ENCODE measurements around the gene PRR29.
"Not testable (repeated sequence)": the region's sequence is repeated elsewhere in the genome, so short reads cannot be mapped to it uniquely, and the experiment has no call there.

The PRR29 gene

DNA sequence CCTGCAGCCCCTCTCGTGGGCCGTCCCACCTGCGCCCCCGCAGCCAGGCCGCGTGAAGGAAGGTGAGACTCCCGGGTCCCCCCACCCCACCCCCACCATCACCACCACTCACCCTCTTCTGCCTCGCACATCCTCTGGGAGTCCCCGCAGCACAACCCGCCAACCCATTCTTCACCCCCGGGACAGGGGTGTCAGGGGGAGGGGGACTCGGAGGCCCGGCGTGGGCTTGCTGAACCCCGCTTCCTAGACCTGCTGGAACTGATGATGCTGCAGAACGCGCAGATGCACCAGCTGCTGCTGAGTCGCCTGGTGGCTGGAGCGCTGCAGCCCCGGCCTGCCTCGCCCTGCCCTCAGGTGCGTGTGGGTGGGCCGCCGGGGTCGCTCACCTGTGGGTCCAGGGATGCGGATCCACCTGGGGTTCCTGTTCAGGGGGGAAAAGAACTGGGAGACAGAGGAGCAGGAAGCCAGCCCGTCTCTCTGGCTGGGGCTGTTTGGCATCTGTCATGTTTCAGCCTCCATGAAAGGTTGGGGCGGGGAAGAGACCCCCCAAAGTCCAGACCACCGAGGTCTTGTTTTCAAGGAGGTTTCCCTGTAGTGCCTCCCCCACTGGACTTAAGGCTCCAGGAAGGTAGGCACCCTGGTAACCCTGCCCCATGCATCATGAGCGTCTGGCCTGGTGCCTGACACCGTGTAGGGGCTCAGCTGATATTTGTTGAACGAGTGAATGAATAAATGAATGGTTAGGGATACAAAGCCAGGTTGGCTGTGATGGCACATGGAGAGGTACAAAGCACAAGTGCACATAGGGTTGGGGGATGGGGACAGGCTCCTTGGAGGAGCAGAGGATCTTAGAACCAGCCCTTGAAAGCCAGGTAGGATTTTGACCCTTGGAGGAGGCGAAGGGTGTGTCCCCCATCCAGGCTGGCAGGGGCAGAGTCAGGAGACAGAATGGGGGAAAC lies 849 bp downstream of the PRR29 start:
- DNase-seq, result no peak

DNA sequence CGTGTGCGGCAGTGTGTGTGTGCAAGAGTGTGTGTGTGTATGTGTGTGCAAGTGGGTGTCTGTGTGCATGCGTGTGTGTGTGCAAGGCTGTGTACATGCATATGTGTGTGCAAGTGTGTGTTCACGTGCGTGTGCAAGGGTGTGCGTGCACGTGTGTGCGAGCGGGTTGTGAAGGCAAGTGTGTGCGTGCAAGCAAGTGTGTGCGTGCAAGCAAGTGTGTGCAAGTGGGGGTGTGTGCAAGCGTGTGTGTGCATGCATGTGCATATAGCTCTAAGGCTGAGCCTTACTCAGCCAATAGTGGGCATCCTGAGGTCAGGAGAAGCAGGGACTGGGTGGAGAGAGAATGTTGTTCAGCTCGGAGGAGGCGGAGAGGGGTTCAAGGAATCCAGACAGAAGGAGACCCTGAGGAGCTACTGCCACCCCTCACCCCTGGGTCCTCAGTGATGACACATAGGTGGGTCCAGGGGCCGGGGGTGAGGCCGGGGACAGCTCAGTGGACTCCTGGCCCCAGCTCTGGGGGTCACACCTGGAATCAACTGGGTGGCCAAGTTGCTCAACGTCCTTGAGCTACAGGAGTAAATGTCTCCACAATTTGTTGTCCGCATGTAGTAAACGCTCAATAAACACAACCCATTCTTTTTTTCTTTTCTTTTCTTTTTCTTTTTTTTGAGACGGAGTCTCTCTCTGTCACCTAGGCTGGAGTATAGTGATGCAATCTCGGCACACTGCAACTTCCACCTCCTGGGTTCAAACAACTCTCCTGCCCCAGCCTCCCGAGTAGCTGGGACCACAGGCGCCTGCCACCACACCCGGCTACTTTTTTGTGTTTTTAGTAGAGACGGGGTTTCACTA lies 1.8 kb downstream of the PRR29 start:
- DNase-seq, result no peak

DNA sequence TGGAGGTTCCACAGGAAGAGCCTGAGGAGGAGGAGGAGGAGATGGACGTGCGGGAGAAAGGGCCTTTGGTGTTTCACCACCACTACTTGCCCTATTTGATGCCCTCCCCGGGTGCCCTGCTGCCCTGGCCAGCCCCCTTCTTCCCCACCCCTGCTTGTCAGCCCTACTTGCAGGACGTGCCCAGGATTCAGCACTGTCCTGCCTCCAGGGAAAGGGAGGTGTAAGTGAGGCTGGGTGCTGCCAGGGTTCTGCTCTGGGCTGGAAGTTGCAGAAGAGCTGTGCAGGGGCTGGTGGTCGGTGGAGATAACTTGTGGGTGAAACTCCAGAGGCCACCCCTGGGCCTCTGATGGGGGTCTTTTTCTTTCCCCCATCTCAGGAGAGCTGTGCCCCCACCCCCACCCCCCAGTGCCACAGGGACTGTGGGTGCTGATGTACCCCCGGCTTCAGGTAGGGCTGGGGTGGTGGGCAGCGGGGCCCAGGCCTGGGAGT lies 3.0 kb downstream of the PRR29 start:
- DNase-seq, result no peak

DNA sequence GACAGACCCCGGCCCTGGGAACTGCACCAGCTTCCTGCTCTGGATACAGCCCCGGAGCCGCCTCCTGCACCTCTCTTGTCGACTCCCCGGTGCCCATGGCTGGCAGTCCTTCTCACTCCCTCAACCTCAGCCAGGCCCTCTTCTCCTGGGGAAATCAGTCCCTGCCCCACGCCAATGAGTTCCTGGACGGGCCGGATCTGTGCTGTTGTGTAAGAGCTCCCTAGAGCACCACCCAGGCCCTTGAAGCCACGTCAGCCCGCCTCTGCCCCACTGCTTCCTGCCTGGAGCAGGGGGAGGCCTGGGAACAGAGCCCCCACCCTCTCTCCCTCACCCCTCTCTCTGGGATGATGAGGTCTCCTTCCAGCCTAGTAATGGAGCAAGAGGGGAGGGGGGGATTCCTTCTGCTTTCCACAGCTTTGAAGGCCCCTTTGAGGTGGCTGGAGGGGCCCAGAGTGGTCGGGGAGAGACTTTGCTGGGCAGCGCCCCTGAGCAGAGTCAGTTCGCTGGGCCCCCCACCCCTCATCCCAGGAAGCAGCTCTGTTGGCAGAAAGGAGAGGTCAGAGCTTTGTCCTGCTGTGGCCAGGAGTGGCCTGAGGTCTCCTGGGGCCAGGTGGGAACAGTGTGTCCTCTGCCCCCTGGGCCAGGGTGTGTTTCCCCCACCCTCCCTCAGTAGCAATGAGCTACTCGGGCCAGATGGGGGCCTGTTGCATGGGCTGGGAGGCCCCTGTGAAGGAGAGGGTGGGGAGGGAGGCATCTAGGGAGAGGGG lies 3.8 kb downstream of the PRR29 start:
- no peak for DNase-seq

DNA sequence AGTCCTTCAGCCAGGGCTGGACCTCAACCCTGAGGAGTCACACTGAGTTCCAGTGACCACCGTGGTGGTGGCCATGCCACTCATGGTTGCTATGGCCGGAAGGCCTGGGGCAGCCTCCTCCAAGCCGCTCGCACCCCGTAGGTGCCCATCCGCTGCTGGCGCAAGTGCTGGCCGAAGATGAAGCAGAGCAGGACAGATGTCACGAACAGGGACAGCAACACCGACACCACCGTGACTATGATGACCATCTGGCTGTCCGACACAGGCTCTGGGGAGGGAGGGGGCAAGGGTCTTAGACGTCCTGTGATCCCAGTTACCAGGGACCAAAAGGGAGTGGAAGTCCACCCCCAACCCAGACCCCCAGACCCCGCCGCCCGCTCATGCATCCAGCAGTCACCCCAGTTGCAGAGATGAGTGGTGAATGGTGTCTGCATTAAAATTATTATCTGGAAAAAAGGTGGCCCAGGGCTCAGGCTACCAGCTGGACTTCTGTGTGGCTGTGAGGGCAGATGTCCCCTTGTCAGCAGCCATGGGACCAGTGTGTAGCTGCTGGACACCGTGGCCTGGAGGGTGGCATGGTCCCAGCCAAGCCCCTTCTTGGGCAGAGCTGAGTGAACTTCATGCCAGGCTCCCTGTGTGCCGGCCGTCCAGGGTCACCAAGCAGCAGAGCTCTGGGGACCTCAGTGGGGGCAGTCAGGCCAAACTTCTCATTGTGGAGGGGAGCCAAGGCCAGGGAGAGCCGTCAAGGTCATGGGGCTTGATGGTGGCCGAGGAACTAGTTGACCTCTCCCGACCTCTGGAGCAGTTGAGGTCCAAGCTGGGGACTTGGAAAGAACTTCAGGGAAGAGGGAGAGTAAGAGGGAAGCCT lies 4.7 kb downstream of the PRR29 start:
- DNase-seq, result no peak

DNA sequence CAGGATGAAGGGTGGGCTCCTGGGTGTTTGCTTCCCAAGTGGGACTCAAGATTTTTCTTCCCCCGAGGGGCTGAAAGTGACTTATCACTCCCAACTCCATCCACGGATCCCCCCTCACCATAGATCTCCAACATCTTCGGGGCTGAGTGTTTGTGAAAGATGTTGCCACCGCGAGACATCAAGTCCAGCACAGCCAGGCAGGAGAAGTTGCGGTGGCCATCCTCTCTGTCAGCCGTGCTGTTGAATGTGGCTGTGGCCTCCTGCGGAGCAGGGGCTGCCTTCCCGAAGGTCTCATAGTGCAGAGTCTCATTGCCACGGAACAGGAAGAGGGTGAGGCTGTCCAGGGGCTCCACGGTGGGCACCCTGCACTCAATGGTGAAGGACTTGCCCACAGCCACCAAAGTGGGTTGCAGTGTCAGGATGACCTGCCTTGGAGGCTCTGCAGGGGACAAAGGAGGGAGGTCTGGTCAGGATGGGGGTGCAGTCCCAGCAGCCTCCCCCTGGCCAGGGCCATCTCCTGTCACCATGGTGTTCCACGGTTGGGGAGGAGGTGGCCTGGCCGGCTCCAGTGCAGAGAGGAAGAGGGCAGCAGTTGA lies 5.5 kb downstream of the PRR29 start:
- no peak for DNase-seq

DNA sequence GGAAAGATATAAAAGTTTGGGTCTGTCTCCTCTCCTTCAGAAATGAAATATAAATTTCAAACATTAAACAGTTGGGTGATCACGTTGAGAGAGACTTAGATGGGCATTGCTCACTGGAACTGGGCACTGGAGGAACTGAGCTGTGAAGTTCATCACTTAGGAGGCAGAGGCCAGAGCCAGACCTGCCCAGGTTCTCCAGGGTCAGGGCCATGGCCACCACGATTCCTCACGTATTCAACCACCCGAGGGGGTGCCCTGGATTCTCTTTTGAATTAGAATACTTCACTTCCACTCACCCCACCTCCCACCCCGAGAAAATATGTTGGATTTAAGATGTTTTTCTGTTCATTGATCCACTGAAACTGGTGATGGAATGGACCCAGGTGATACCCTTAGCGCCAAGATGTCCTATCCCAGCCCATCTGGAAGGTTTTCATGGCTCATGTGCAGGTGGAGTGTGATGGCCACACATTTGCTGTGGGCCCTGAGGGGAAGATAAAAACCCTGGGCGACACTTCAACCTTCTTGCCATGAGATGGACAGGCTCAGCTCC lies 6.1 kb downstream of the PRR29 start:
- DNase-seq, result no peak

DNA sequence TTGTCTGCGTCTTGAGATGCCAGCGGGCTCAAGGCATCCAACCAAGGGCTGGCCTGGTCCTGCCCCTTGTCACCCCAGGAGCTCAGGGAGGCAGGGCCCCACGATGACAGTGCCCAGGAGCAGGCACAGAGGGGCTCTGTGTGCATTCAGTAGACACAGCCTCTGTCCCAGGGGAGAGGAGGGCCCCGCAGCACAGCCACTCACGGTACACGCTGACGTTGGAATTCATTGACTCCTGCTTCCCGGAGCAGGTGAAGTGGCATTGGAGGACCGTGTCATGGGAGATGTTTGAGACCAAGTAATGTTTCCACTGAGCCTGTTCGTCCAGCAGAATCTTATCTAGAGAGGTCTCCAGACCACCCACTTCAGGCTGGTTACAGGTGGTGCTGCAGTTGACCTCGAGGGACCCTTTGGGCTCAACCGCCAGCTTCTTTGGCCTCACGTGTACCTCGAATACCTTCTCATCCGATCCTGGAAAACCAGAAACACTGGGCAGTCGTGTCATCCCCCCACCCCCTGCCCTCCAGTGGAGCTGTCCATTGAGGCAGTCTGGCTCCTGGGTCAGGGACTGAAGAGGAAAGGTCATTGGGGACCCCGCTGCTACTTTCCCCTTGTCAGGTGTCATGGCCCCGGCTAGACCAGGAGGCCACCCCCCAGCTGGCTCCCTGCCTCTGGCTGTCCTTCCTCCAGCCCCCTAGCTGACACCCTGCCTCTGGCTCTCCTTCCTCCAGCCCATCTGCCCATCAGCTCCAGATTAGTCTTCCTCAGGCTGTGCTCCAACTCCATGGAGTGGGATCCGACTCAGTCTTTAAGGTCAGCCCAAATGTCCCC lies 7.0 kb downstream of the PRR29 start:
- no peak for DNase-seq

DNA sequence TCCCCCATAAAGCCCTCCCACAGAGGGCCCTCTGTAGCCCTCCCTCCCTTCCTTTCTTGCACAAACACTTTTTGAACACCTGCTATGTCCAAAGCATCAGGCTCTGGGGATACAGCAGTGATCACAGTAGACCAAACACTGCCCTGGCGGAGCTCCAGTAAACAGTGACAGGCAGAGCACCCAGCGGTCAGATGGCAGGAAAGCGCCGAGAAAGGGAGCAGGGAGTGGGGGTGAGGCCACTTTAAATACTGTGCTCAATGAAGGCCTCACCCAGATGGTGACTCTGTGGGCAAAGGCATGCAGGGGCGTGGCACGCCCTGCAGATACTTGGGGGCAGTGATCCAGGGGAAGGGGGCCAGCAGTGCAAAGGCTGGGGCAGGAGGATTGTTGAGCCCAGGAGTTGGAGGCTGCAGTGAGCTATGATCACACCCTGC lies 7.6 kb downstream of the PRR29 start:
- DNase-seq, result no peak

DNA sequence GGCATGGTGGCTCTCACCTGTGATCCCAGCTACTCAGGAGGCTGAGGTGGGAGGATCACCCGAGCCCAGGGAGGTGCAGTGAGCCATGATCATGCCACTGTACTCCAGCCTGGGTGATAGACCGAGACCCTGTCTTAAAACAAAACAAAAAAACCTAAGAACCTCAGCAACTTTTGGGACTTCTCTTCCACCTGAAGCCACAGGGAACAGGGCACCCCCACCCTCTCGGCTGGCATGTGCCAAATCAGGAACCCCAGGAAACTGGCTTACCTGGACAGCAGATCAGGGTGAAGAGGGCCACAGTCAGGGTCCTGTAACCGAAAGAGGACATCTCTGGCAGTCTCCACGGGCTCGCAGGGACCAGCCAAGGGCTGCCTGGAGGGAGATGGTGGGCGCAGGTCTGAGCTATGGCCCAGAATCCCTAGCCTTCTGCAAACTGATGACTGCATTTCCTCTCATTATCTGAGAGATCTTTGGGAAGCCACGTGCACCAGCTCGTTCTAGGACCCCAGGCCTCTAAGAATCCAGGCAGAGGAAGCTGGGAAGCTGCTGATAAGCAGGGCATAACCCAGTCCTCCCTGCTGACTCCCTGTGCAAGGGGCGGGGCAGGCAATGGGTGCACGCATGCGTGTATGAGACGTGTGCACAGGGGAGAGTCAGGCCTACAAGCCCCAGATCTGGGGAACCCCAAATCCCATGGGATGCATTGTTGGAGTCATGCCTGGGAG lies 8.4 kb downstream of the PRR29 start:
- DNase-seq, result no peak

DNA sequence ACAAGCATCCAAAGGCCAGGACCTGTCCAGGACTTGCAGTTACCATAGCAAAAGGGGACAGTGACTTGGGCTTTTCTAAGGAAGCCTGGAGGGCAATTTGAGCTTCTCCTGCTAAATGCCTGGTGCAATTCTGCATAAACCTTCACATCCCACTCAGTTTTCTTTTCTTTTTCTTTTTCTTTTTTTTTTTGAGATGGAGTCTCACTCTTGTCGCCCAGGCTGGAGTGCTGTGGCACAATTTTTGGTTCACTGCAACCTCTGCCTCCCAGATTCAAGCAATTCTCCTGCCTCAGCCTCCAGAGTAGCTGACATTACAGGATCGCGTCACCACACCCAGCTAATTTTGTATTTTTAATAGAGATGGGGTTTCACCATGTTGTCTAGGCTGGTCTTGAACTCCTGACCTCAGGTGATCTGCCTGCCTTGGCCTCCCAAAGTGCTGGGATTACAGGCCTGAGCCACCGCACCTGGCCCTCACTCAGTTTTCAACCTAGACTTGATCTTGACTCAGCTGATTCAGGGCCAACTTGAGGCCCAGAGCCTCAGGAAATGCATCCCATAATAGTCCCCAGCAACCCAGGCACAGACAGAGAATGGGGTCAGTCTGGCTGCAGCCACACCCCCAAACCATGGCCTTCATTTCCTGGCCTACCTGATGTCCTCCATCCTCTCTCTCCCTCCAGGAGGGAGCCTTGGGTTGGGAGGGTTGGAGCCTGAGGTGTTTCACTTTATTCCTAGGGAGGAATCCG lies 9.1 kb downstream of the PRR29 start:
- not testable (repeated sequence) for DNase-seq

DNA sequence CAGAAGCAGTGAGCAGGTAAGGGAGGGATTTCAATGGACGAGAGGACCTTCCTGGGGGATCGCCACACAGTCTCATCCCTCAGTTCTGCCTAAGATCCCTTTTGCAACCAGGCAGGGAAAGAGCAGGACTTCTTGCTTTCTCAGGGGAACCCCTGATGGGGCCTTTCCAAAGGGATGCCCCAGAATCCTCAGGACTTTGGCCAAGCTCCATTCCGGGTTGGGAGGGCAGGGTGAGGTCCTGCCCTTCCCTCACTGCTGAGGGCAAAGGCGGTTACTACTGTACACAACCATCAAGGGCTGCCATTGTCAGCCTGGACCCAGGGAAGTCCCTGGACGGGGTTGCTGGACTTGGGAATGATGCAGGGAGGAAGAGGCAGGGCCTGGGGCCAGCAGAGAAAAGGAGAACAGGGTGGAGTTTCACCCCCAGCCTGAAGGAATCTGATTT lies 9.7 kb downstream of the PRR29 start:
- DNase-seq, result no peak

DNA sequence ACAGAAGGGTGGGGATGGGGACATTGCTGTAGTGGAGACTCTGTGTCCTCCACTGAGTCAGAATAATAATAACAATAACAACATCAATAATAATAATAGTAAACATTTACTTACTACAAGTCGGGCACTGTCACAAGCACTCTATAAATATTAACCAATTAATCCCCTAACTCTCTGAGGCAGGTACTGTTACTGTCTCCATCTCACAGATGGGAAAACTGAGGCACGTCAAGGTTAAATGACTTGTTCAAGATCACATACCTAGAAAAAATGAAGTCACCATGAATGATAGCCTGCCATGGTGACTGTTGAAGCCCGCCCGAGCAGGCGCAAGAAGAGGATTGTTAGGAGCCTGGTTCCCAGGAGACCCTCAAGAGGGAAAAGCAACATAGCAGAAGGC lies 10.2 kb downstream of the PRR29 start:
- no peak for DNase-seq

DNA sequence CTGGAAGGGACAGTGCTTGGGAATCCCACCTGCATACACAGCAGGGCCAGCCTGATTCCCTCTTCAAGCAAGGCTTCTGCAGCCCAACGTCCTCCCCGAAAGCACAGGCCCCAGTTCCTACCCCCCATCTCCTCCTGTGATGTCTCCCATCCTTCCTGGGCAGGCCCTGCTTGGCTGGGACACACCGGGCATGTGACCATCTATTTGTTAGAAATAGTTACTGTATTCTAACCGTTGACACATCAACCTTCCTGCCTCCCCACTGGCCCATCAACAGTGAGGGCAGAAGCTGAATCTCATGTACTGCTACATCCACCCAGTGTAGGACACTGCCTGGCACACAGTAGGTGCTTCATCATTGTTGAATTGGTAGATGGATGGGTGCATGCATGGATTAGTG lies 10.7 kb downstream of the PRR29 start:
- DNase-seq, result no peak

DNA sequence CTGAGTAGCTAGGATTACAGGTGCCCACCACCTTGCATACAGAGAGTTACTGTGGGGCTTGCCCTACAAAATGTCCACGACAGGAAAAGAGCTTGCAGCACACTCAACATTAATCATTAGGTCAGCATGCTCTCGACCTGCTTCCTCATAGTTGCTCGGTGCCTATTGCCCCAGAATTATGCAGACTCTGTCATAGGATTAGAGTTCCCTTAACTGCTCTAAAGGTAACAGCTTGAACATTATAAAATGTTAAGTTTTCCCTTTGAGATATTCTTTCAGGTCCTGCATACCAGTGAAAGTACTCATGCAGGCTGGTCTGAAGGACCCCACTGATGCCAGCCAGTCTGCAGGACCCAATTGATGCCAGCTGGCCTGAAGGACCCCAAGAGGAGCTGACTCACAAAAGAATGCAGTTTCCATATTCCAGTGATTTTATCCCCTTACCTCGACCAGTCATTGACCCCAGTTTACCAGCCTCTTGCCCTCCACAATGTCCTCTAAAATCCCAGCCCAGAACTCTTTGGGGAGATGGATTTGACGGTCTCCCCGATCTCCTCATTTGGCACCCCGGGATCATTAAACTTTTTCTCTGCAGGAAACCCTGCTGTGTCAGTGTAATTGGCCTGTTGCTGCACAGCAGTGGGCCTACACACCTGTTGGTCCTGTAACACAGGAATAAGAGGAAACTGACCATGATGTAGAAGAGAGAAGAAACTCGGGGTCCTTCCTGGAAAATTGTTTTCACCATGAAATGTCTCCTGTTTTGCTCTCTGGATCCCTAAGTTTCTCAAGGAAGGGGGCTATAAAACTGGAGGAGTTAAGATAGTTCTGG lies 11.6 kb downstream of the PRR29 start:
- no peak for DNase-seq

DNA sequence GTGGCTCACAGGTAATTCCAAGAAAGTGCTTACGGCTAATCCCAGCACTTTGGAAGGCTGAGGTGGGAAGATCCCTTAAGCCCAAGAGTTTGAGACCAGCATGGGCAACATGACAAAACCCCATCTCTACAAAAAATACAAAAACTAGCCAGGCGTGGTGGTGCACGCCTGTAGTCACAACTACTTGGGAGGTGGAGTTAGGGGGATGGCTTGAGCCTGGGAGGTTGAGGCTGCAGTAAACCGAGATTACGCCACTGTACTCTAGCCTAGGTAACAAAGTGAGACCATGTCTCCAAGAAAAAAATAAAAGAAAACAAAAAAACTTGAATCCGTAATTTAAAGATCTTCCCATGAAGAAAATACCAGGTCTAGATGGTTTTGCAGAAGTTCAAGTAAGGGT lies 17.3 kb downstream of the PRR29 start:
- no peak for DNase-seq

DNA sequence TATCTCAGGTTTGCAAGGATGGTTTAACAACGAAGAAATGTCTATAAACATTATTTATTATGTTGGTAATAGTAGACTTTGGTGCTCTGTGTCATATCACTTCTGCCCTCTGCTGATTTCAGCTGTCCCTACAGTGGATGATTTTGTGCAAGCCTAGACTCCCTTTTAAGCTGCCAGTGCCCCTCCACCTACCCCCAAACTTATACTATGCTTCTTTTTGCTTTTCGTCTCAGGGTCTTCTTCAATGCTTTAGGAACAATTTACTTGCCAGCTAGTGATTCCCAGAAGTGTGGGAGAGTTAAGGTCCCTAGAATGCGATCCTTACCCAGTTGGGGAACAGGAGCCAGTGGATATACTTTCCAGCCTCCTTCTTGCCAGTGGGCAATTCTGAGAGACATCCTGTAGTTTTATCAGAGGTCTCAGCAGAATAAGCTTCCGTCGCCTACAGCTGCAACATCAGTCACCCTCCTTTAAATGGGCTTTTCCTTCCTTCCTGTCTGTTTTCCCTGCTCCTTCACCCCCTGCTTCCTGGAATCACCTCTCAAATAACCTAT lies 18.2 kb downstream of the PRR29 start:
- DNase-seq, result no peak

All from NCI-H1048 (cell line).